Loucy (cell line): ENCODE measurements around the gene SUFU.

Experiments used
- H2AFZ ChIP-seq: fragments of 200-600 bp; sonication (generic); 2 replicates; pipeline ENCODE4 v1.6.0; 2016; ENCODE audit warnings: antibody characterized with exemption, mild to moderate bottlenecking, low read length, moderate library complexity
- H3F3A ChIP-seq: fragments of 200-600 bp; 2 replicates; pipeline ENCODE4 v1.6.0; 2016; ENCODE audit warnings: antibody characterized with exemption, low read depth, mild to moderate bottlenecking
- H3K27me3 ChIP-seq: fragments of 200-600 bp; sonication (generic); 2 replicates; pipeline ENCODE4 v1.6.1; 2014; ENCODE audit warnings: low read length, mild to moderate bottlenecking; ENCODE audit not compliant: insufficient read depth, poor library complexity, severe bottlenecking
- H3K36me3 ChIP-seq: fragments of 200-600 bp; sonication (generic); 2 replicates; pipeline ENCODE4 v1.6.1; 2016; ENCODE audit warnings: low read length; ENCODE audit not compliant: insufficient read depth
- H3K4me1 ChIP-seq: fragments of 200-600 bp; sonication (generic); 2 replicates; pipeline ENCODE4 v1.5.1; 2014; ENCODE audit warnings: low read length, mild to moderate bottlenecking; ENCODE audit not compliant: insufficient read depth, poor library complexity, severe bottlenecking
- H3K4me2 ChIP-seq: fragments of 200-600 bp; sonication (generic); 2 replicates; pipeline ENCODE4 v1.6.0; 2014; ENCODE audit warnings: antibody characterized with exemption, low read length, low read depth, mild to moderate bottlenecking; ENCODE audit not compliant: poor library complexity, severe bottlenecking
- H3K4me3 ChIP-seq: fragments of 200-600 bp; sonication (generic); 2 replicates; pipeline ENCODE4 v1.5.1; 2014; ENCODE audit warnings: low read length, mild to moderate bottlenecking, mixed read lengths; ENCODE audit not compliant: poor library complexity, severe bottlenecking
- H3K79me2 ChIP-seq: fragments of 200-600 bp; sonication (generic); 2 replicates; pipeline ENCODE4 v1.6.1; 2014; ENCODE audit warnings: low read length; ENCODE audit not compliant: insufficient read depth
- H3K9ac ChIP-seq: fragments of 200-600 bp; sonication (generic); 2 replicates; pipeline ENCODE4 v1.6.0; 2014; ENCODE audit warnings: mild to moderate bottlenecking, low read depth, low read length, moderate library complexity; ENCODE audit not compliant: poor library complexity, severe bottlenecking
- H3K9me2 ChIP-seq: fragments of 200-600 bp; sonication (generic); replicated peaks from 2 replicates; pipeline ENCODE4 v1.6.1; 2016; ENCODE audit warnings: low read depth, low read length, mixed read lengths
- H3K9me3 ChIP-seq: fragments of 200-600 bp; sonication (generic); 2 replicates; pipeline ENCODE4 v1.6.1; 2014; ENCODE audit warnings: mild to moderate bottlenecking, antibody characterized with exemption, low read length, low read depth; ENCODE audit not compliant: insufficient read depth
- H4K20me1 ChIP-seq: fragments of 200-600 bp; sonication (generic); 2 replicates; pipeline ENCODE4 v1.6.0; 2014; ENCODE audit warnings: antibody characterized with exemption, low read length, mild to moderate bottlenecking; ENCODE audit not compliant: insufficient read depth, poor library complexity, severe bottlenecking
- EZH2phosphoT487 ChIP-seq: fragments of 200-600 bp; IDR thresholded peaks from 2 replicates; pipeline ENCODE4 v1.6.1; 2018; ENCODE audit warnings: antibody characterized with exemption, mild to moderate bottlenecking, moderate library complexity, borderline replicate concordance
- TF ChIP-seq, protein P1 (sequence below): fragments of 200-600 bp; sonication (generic); conservative IDR thresholded peaks from 2 replicates; pipeline ENCODE4 v1.5.1; 2014; ENCODE audit warnings: mild to moderate bottlenecking, antibody characterized with exemption, low read length

The SUFU gene

DNA sequence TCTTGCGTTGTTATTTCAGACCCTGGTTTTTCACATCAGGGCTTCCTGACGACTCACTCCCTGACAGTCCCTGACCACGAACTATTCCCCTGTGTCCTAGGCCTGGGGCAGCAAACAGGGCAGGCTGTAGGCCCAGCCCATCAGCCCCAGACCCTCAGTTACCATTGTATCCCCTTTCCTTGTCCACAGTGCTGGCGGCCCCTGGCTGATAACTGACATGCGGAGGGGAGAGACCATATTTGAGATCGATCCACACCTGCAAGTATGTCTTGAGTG, 90.0 kb downstream of the SUFU start:
- H3K9me3 ChIP-seq: no peaks in the 10 kb centered on the region
- no peaks in the 10 kb centered on the region for H3K27me3 ChIP-seq
- H4K20me1 ChIP-seq: no peaks in the 10 kb centered on the region
- no peak overlapping the region for H3K4me3 ChIP-seq
- H3K9ac ChIP-seq: peak overlapping the region; percentile 33
- H3K4me1 ChIP-seq: peaks cover 29% of the 10 kb centered on the region
- H3K79me2 ChIP-seq: 0 out of 2 replicates have a peak, but pooled peaks cover 4% of the 10 kb centered on the region
- H3K9me2 ChIP-seq: no peaks in the 10 kb centered on the region
- H3K4me2 ChIP-seq: no peak overlapping the region
- H3F3A ChIP-seq: peaks cover 1% of the 10 kb centered on the region; the same call in 1 of the 2 replicates
- no peak for TF ChIP-seq EZH2phosphoT487
- TF ChIP-seq, protein P1, sequence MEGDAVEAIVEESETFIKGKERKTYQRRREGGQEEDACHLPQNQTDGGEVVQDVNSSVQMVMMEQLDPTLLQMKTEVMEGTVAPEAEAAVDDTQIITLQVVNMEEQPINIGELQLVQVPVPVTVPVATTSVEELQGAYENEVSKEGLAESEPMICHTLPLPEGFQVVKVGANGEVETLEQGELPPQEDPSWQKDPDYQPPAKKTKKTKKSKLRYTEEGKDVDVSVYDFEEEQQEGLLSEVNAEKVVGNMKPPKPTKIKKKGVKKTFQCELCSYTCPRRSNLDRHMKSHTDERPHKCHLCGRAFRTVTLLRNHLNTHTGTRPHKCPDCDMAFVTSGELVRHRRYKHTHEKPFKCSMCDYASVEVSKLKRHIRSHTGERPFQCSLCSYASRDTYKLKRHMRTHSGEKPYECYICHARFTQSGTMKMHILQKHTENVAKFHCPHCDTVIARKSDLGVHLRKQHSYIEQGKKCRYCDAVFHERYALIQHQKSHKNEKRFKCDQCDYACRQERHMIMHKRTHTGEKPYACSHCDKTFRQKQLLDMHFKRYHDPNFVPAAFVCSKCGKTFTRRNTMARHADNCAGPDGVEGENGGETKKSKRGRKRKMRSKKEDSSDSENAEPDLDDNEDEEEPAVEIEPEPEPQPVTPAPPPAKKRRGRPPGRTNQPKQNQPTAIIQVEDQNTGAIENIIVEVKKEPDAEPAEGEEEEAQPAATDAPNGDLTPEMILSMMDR: no peak
- peaks cover 38% of the 10 kb centered on the region; the same call in 1 of the 2 replicates for H3K36me3 ChIP-seq
- no peak overlapping the region for H2AFZ ChIP-seq

DNA sequence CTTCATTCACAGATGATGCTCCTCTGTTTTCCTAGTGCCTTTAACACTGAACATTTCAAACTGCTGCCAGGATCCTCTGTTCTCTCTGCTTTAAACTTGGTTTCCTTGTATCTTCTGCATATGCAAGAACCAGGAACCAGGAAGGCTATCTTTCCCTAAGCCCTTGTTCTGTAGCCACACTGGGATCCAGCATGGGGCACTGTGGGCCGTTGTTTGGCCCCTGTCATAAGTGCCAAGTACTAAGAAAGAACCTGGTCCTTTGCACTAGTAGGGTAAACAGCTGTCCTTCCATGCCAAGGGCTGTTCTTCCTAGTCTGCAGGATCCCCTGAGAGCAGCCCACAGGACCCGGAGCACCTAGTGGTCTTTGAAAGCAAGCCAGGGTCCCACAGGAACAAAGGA, 91.5 kb downstream of the SUFU start:
- Histone ChIP-seq H2AFZ (no peak overlapping the region), H3K4me3 (no peak overlapping the region), H3K27me3 (no peaks in the 10 kb centered on the region), H3K4me1 (peaks cover 45% of the 10 kb centered on the region), H3K9me3 (no peaks in the 10 kb centered on the region), H3K4me2 (no peak overlapping the region), H3K9me2 (no peaks in the 10 kb centered on the region), H4K20me1 (no peaks in the 10 kb centered on the region), H3K36me3 (peaks cover 45% of the 10 kb centered on the region; the same call in 1 of the 2 replicates), H3F3A (peaks cover 5% of the 10 kb centered on the region; the same call in 1 of the 2 replicates), H3K79me2 (0 out of 2 replicates have a peak, but pooled peaks cover 4% of the 10 kb centered on the region), H3K9ac (peak overlapping the region; percentile 56)
- TF ChIP-seq, protein P1: no peak
- no peak for TF ChIP-seq EZH2phosphoT487

DNA sequence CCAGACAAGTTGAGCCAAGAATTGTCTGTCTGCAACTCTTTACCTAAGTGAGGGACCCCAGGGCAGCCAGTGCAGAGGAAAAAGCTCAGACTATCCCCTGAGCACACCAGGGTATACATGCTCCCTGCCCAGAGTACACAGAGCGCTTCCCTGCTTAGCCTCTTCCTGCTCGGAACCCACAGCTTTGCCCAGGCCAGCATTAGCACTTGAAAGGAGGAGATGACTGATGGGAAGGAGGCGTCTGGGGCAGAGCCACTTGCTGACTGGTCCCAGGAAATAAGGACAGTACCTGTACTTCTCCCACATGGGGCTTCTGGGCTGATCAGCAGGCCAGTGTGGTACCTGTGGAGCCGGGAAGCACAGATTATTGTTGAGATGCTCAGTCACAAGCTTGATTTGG, 92.1 kb downstream of the SUFU start:
- H3K36me3 ChIP-seq: peaks cover 47% of the 10 kb centered on the region; the same call in 1 of the 2 replicates
- no peaks in the 10 kb centered on the region for H3K9me2 ChIP-seq
- H3K4me3 ChIP-seq: no peak overlapping the region
- peaks cover 51% of the 10 kb centered on the region for H3K4me1 ChIP-seq
- H3F3A ChIP-seq: peaks cover 5% of the 10 kb centered on the region; the same call in 1 of the 2 replicates
- no peak overlapping the region for H3K4me2 ChIP-seq
- 0 out of 2 replicates have a peak, but pooled peaks cover 4% of the 10 kb centered on the region for H3K79me2 ChIP-seq
- H4K20me1 ChIP-seq: no peaks in the 10 kb centered on the region
- H3K9ac ChIP-seq: peak overlapping the region; percentile 56
- peak overlapping the region; percentile 62; the same call in 1 of the 2 replicates for H2AFZ ChIP-seq
- no peaks in the 10 kb centered on the region for H3K9me3 ChIP-seq
- no peak for TF ChIP-seq EZH2phosphoT487
- TF ChIP-seq, protein P1: no peak
- H3K27me3 ChIP-seq: no peaks in the 10 kb centered on the region
